Endothelial cell of umbilical vein (primary cell): ENCODE data around the gene FDX1. TPM values are rescaled to one million over a fixed set of nuclear protein-coding genes. Genes with fewer than 3 reads are reported as not detected.

ENCODE experiments used
- BruUV-seq: library from RNA; stranded (reverse); fragments of 400-500 nt; replicated peaks from 2 replicates; lab custom pipeline; 2021; lab: Mats Ljungman, UMichigan
- CTCF ChIA-PET: fragments of 300-600, 350-600 bp; sonication (Branson Sonifier 250); formaldehyde crosslinking; loops from one replicate; lab custom pipeline; 2021; ENCODE audit warnings: antibody characterized with exemption, inconsistent platforms; lab: Charles Lee
- POLR2A ChIA-PET: fragments of 300-600, 350-600 bp; sonication (Branson Sonifier 250); formaldehyde crosslinking; loops from one replicate; lab custom pipeline; 2021; ENCODE audit warnings: antibody characterized with exemption, inconsistent platforms; lab: Charles Lee
- DNase-seq: peaks from one replicate; pipeline ENCODE4 v3.0.0-alpha.2; 2011; ENCODE audit warnings: low read depth, low spot score
- FAIRE-seq: peaks from 2 replicates; lab custom pipeline; 2011; peaks lifted over from hg19 to GRCh38; lab: Jason Lieb, UNC
- H2AFZ ChIP-seq: 2 replicates; pipeline ENCODE4 v1.6.0; 2012; ENCODE audit warnings: low read depth, low read length, control low read depth, inconsistent platforms
- H3K27ac ChIP-seq: 2 replicates; pipeline ENCODE4 v1.5.1; 2011; ENCODE audit warnings: low read depth, mild to moderate bottlenecking, control low read depth, low read length, moderate library complexity; ENCODE audit not compliant: insufficient read depth
- H3K27me3 ChIP-seq, 2 experiments: 2 replicates each; pipeline versions ENCODE4 v1.6.0 to v1.6.1; 2011; ENCODE audit warnings: low read length in 2 of 2, mixed read lengths in 1 of 2; ENCODE audit not compliant: control insufficient read depth in 2 of 2, insufficient read depth in 2 of 2
- H3K36me3 ChIP-seq, 2 experiments: 2 replicates in 1 of 2; 3 replicates in 1 of 2; pipeline ENCODE4 v1.5.1; 2011; ENCODE audit warnings: low read length in 2 of 2, mild to moderate bottlenecking in 1 of 2, moderate library complexity in 1 of 2; ENCODE audit not compliant: control insufficient read depth in 2 of 2, insufficient read depth in 2 of 2; ENCODE audit errors: extremely low read depth in 1 of 2
- H3K4me1 ChIP-seq: 3 replicates; pipeline ENCODE4 v1.5.1; 2011; ENCODE audit warnings: mild to moderate bottlenecking, low read length; ENCODE audit not compliant: control insufficient read depth, insufficient read depth; ENCODE audit errors: extremely low read depth
- H3K4me2 ChIP-seq: 2 replicates; pipeline ENCODE4 v1.6.1; 2011; ENCODE audit warnings: low read length, control low read depth, mixed read lengths; ENCODE audit not compliant: insufficient read depth
- H3K4me3 ChIP-seq, 3 experiments: fragments of 200-600 bp in 1 of 3; sonication (generic), shearing (Covaris generic) in 1 of 3; replicated peaks in 1 of 3; 2 replicates each; pipeline ENCODE4 v1.5.1; 2011 to 2016; ENCODE audit warnings: control low read depth in 3 of 3, low read length in 3 of 3, mild to moderate bottlenecking in 2 of 3, inconsistent platforms in 1 of 3, low read depth in 1 of 3, moderate library complexity in 1 of 3; ENCODE audit not compliant: insufficient read depth in 1 of 3
- H3K79me2 ChIP-seq: 2 replicates; pipeline ENCODE4 v1.6.0; 2012; ENCODE audit warnings: low read length, inconsistent platforms; ENCODE audit not compliant: control insufficient read depth, insufficient read depth
- H3K9ac ChIP-seq: replicated peaks from 2 replicates; pipeline ENCODE3; 2011; ENCODE audit warnings: low read length, control low read depth; ENCODE audit not compliant: insufficient read depth; ENCODE audit errors: extremely low read depth
- H3K9me1 ChIP-seq: replicated peaks from 3 replicates; pipeline ENCODE4 v1.6.0; 2011; ENCODE audit warnings: mild to moderate bottlenecking, low read length; ENCODE audit not compliant: control insufficient read depth, insufficient read depth; ENCODE audit errors: extremely low read depth
- H3K9me3 ChIP-seq: replicated peaks from 2 replicates; pipeline ENCODE4 v1.5.1; 2012; ENCODE audit warnings: low read length, inconsistent platforms; ENCODE audit not compliant: control insufficient read depth, insufficient read depth
- H4K20me1 ChIP-seq: replicated peaks from 2 replicates; pipeline ENCODE3; 2011; ENCODE audit warnings: mild to moderate bottlenecking, low read length; ENCODE audit not compliant: control insufficient read depth, insufficient read depth; ENCODE audit errors: extremely low read depth
- EZH2 ChIP-seq: IDR thresholded peaks from 2 replicates; pipeline ENCODE4 v1.6.1; 2012; ENCODE audit warnings: borderline replicate concordance, low read depth, mild to moderate bottlenecking, moderate library complexity, low read length, inconsistent platforms; ENCODE audit not compliant: severe bottlenecking
- FOS ChIP-seq: IDR thresholded peaks from 2 replicates; pipeline ENCODE4 v1.6.1; 2011; ENCODE audit warnings: mild to moderate bottlenecking, low read length, moderate library complexity, borderline replicate concordance; ENCODE audit not compliant: insufficient read depth
- JUN ChIP-seq: IDR thresholded peaks from 2 replicates; pipeline ENCODE4 v1.6.1; 2011; ENCODE audit warnings: borderline replicate concordance, low read depth; ENCODE audit not compliant: insufficient read length, insufficient read depth
- POLR2A ChIP-seq: IDR thresholded peaks from 2 replicates; pipeline ENCODE4 v1.6.1; 2012; ENCODE audit warnings: low read depth, mild to moderate bottlenecking, control low read depth, low read length
- POLR2AphosphoS5 ChIP-seq: IDR thresholded peaks from 2 replicates; pipeline ENCODE4 v1.6.1; 2012; ENCODE audit warnings: low read depth, mild to moderate bottlenecking, control low read depth, low read length, moderate library complexity; ENCODE audit not compliant: insufficient read depth
- dilution Hi-C: fragments of 300-500 bp; cut with MboI; formaldehyde crosslinking; loops from one replicate; pipeline ENCODE4 v1.15.0; 2019; ENCODE audit warnings: low sequenced_read_pairs; ENCODE audit not compliant: extremely low pct_ligation_motif_present
- intact Hi-C: fragments of 100-400 bp; cut with micrococcal nuclease; formaldehyde crosslinking; loops from one replicate; pipeline ENCODE4 v1.10.0; 2022
- polyA plus RNA-seq, 4 experiments: library from polyadenylated mRNA; depleted of rRNA in 3 of 4; stranded (reverse) in 3 of 4; unstranded in 1 of 4; fragments of >200 nt; gene quantifications; 2 replicates each; pipeline versions ENCODE4 v1.2.1 to v1.2.3, GENCODE V29; 2011 to 2012; ENCODE audit warnings: missing spikeins in 1 of 4
- total RNA-seq: library from RNA; stranded (reverse); gene quantifications from 2 replicates; pipeline ENCODE4 v1.2.3, GENCODE V29; 2021
- TF ChIP-seq, protein P1 (sequence below), 2 donors: IDR thresholded peaks; 1 replicate in 1 of 2; 2 replicates in 1 of 2; pipeline ENCODE4 v1.5.1; 2011; ENCODE audit warnings: low read length in 2 of 2, mild to moderate bottlenecking in 2 of 2, moderate library complexity in 2 of 2, control low read depth in 1 of 2, inconsistent platforms in 1 of 2, low read depth in 1 of 2; ENCODE audit not compliant: insufficient read depth in 1 of 2; ENCODE audit errors: extremely low read depth in 1 of 2

FDX1 gene
- total and polyA plus RNA-seq, 2 donors (not counting 3 experiments of a cell fraction or from before 2014, with no cell fraction given): 4.7 to 11.0 TPM

GRCh38 chr11:110471371-110471770 lies 41.6 kb downstream of the FDX1 start:
- Histone ChIP-seq H3K36me3 (no peaks in the 10 kb centered on the region), H3K9me1 (no peaks in the 10 kb centered on the region), H3K4me3 (no peak overlapping the region), H3K27ac (no peak overlapping the region), H4K20me1 (no peaks in the 10 kb centered on the region), H3K4me2 (no peak overlapping the region), H3K9me3 (no peaks in the 10 kb centered on the region), H3K27me3 (no peaks in the 10 kb centered on the region), H2AFZ (no peak overlapping the region), H3K9ac (no peak overlapping the region), H3K4me1 (peaks cover 8% of the 10 kb centered on the region), H3K79me2 (no peaks in the 10 kb centered on the region)
- dilution Hi-C loops: no loop called here
- TF ChIP-seq JUN (no peak), FOS (peak; percentile 27)
- POLR2A ChIA-PET: no interaction called here
- intact Hi-C loops: loop anchor here (2.0 kb wide), 1 partner anchor 759 kb away; no protein-coding TSS in a partner anchor
- DNase-seq (no peak), FAIRE-seq (peak; percentile 21)
- CTCF ChIA-PET: interaction anchor here (1.1 to 1.6 kb wide), 2 partner anchors 8 to 9 kb away, joined by 4 to 5 read pairs; no protein-coding TSS in a partner anchor
- BruUV-seq: no TSS peak

DNA sequence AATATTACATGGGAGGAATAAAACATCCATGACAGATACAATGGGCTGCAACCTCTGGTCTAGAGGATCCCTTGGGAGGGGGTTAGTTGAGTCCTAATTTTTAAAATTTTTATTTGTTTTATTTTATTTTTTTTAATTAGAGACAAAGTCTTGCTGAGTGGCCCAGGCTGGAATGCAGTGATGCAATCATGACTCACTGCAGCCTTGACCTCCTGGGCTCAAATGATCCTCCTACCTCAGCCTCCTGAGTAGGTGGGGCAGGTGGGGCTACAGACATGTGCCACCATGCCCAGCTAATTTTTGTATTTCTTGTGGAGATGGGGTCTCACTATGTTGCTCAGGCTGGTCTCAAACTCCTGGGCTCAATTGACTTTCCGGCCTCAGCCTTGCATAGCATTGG lies 43.1 kb downstream of the FDX1 start:
- Histone ChIP-seq H3K79me2 (no peaks in the 10 kb centered on the region), H4K20me1 (no peaks in the 10 kb centered on the region), H3K4me3 (no peak overlapping the region), H2AFZ (no peak overlapping the region), H3K27me3 (no peaks in the 10 kb centered on the region), H3K4me1 (peaks cover 8% of the 10 kb centered on the region), H3K27ac (no peak overlapping the region), H3K36me3 (no peaks in the 10 kb centered on the region), H3K9ac (no peak overlapping the region), H3K9me3 (no peaks in the 10 kb centered on the region), H3K9me1 (no peaks in the 10 kb centered on the region), H3K4me2 (no peak overlapping the region)
- FAIRE-seq (no peak), DNase-seq (no peak)
- intact Hi-C loops (no loop called here), dilution Hi-C loops (no loop called here)
- ChIA-PET POLR2A (no interaction called here), CTCF (no interaction called here)
- BruUV-seq: no TSS peak
- TF ChIP-seq JUN (peak; percentile 16), POLR2AphosphoS5 (no peak), POLR2A (no peak), FOS (peak; percentile 47), EZH2 (no peak)
- TF ChIP-seq, protein P1, sequence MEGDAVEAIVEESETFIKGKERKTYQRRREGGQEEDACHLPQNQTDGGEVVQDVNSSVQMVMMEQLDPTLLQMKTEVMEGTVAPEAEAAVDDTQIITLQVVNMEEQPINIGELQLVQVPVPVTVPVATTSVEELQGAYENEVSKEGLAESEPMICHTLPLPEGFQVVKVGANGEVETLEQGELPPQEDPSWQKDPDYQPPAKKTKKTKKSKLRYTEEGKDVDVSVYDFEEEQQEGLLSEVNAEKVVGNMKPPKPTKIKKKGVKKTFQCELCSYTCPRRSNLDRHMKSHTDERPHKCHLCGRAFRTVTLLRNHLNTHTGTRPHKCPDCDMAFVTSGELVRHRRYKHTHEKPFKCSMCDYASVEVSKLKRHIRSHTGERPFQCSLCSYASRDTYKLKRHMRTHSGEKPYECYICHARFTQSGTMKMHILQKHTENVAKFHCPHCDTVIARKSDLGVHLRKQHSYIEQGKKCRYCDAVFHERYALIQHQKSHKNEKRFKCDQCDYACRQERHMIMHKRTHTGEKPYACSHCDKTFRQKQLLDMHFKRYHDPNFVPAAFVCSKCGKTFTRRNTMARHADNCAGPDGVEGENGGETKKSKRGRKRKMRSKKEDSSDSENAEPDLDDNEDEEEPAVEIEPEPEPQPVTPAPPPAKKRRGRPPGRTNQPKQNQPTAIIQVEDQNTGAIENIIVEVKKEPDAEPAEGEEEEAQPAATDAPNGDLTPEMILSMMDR (IDR thresholded peaks at IDR 0.05; ENCODE audit: extremely low read depth in 1 of 2, insufficient read depth in 1 of 2, low read depth in 1 of 2, low read length in 2 of 2): no peak
